HG02852 (cell line): ENCODE measurements around the gene STK39.

Experiments
- ATAC-seq: cut with Tn5 transposase; IDR thresholded peaks from one replicate; pipeline ENCODE4 v1.9.1; 2021; ENCODE audit warnings: mild to moderate bottlenecking, moderate library complexity; ENCODE audit not compliant: unreplicated experiment

STK39 gene

DNA sequence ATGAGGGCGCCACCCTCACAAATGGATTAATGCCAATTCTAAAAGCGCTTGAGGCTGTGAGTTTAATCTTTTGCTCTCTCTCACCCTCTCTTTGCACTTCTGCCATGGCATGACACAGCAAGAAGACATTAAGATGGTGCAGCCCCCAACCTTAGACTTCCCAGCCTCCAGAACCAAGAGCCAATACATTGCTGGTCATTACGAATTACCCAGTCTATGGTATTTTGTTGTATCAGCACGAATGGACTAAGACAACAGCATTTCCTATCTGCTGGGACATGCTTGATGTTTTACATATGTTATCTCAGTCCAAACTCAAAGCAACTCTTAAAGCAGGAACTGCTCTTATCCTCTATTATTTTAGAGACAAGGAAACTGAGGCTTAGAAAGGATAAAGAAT is 222.9 kb downstream of the STK39 start:
- ATAC-seq, result no peak

DNA sequence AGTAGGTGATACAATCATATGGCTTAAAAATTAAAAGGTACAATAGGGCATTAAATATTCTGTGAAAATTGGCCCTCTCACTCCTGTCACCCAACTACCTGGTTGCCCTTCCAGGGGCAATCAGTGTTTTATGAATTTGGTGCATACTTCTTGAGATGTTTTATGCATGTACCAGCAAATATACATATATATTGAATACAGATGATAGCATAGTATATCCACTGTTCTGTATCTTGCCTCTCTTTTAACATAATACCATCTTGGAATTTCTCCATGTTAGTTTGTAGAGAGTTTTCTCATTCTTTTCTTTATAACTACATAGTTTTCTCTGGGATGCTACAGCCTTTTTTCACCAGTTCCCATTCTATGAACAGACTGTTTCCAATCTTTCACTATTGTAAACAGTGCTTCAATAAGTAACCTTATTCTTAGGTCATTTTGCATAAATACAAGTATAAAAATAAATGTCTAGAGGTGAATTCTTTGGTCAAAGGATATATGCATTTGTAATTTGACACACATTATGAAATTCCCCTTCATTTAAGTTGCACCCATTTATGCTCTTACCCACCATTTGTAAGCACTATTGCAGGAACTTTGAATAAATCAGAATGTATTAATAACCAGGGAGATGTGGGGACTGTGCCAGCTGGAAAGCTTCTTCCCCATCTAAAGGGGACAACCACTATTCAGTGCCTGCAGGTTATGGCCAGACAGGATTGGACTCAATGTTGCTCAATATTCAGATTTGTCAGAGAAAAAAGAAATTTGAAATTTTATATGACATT is 225.4 kb downstream of the STK39 start:
- ATAC-seq, result no peak

- no peak for ATAC-seq
Observed at GRCh38 chr2:168015274-168015953, 232.0 kb downstream of the STK39 start.

DNA sequence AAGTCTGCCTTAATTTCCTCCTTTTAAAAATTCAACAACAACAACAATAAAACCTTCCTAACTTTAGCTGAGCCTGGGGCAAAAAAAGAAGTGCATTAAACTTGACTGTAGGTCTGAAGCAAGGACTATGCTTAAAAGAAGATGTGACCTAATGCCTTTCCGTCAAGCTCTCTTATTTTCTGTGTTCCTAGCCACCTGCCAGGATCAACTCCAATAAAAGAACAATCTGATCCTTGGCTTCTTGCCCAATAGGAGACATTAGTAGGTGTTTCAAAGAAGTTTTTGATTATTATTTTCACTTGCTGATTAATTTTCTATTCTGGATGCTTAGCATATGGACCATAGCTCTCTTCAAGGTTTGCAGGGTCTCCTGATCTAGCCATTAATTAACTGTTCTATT is 237.5 kb downstream of the STK39 start:
- ATAC-seq, result no peak

GRCh38 chr2:168008646-168009195 is 238.7 kb downstream of the STK39 start:
- ATAC-seq, result no peak

GRCh38 chr2:168006498-168006897 is 240.9 kb downstream of the STK39 start:
- ATAC-seq, result no peak

- ATAC-seq, result no peak
Observed at GRCh38 chr2:168005586-168005985, 241.8 kb downstream of the STK39 start.

- no peak for ATAC-seq
Observed at GRCh38 chr2:168003876-168004275, 243.5 kb downstream of the STK39 start.

GRCh38 chr2:168002021-168002553 is 245.3 kb downstream of the STK39 start:
- no peak for ATAC-seq

GRCh38 chr2:167992278-167992677 is 255.1 kb downstream of the STK39 start:
- no peak for ATAC-seq

- no peak for ATAC-seq
Observed at GRCh38 chr2:167990062-167990461, 257.3 kb downstream of the STK39 start.

DNA sequence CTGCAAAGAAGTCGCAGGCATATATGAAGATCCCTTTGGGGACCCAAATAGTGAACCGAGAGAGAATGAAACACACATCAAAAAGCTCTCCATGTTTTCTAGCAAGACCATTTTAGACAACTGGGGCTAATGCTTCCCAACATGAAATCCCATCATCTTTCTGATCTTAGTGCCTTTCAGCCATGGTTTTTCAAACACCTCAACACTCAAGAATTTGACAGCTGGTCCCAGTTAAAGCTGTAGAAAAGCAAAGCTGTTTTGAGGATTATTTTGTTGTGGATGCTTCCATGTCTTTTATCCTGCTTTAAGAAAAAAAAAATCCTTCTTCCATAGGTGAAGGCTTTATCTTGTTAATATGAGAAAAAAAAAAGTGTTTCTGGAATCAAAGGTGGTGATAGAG is 259.1 kb downstream of the STK39 start:
- no peak for ATAC-seq

GRCh38 chr2:167987558-167987957 is 259.8 kb downstream of the STK39 start:
- ATAC-seq, result no peak

DNA sequence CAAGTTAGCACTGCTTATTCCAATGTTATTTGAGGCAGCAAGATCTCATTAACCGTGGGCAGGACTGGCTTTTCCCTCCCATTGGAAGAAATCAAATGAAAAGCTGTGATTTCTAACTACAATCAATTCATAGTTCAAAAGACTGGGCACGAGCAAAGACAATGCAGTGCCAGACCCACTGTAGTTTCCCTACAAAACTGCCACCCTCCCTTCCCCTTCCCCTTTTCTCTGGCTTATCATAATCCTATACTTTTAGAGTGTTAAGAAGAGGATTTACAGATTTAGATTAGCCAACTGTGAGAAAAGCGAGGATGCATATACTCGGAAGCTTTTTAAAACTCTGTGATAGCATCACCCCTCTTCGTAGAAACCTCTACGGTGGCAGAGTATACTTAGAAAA is 260.4 kb downstream of the STK39 start:
- no peak for ATAC-seq

GRCh38 chr2:167986223-167986622 is 261.2 kb downstream of the STK39 start:
- ATAC-seq, result no peak

DNA sequence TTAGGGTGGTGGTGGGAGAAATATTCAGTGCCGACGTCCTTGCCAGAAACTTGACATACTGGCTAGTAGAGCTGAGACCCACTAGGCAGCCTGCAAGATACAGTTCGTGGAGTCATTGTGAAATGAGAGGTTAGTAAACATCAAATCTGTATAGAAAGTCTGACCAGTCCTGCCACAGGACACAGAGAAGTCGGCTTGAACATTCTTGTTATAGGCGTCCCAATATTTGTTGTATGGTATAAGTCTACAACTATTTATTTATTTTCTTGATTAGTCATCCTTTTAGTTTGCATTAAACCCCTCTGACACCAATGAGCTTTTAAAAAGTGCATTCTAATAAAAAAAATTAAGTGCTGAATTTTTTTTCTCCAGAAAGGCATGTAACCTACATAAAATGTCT is 265.4 kb downstream of the STK39 start:
- no peak for ATAC-seq

DNA sequence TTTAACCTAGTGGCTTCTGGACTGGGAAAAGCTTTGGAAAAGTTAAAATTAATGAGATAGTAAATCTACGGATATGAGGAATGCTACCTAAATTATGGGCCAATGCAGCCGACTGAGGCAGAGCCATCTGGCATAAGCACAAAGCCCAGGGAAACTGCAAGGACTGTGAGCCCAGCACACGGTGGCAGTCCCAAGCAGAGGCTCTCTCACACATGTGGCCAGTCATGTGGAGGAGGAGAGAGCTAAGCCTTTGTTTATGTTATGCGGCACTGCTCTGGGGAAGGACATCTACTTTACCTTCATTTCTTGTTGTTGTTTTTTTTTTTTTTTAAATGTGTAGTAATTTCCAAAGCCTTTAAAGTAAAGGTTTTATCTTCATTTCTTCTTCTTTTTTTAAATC is 267.0 kb downstream of the STK39 start:
- ATAC-seq, result no peak

DNA sequence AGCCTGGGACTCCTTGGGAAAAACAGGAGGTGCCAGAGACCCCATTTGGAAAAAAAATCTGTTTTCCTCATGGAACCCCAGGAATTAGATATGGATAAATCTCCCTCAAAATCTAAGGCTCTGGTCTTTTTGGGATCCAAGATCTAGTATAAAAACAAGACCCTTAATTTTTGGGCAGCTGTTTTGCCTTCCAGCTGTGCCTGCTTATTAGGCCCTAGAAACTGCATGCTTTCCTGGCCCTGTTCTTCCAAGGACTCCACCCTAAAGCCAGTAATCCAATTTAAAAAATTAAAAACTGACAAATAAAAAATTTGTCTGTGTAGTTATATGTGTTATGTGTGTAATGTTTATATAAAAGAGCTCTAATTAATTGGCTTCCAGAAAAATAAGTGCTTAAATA is 274.6 kb downstream of the STK39 start:
- ATAC-seq, result no peak

DNA sequence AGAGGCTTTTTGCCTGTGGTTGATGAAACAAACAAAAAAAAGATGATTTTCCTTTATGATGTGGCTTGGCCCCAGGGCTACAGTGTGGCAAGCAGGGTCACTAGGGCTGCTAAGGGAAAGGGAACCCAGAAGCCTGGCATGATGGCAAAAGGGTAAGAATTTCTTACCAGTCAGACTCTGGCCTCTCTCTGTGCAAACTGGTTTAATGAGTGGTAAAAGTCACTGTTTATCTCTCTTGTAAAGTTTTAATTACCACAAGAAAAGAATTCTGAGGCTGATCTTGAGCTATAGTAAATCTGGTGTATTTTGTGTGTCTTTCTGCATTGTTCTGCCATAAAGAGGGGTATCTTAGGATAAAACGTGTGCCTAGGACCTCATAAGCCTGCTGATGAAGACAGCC is 275.4 kb downstream of the STK39 start:
- ATAC-seq, result no peak

GRCh38 chr2:167966937-167967913 is 280.2 kb downstream of the STK39 start:
- ATAC-seq, result no peak
